ENCODE data around the gene CSMD2. TPM values are rescaled to one million over a fixed set of nuclear protein-coding genes. Genes with fewer than 3 reads are reported as not detected.

CSMD2 gene
- total RNA-seq, 1 experiment from 2014 or later: 0.22 TPM

DNA sequence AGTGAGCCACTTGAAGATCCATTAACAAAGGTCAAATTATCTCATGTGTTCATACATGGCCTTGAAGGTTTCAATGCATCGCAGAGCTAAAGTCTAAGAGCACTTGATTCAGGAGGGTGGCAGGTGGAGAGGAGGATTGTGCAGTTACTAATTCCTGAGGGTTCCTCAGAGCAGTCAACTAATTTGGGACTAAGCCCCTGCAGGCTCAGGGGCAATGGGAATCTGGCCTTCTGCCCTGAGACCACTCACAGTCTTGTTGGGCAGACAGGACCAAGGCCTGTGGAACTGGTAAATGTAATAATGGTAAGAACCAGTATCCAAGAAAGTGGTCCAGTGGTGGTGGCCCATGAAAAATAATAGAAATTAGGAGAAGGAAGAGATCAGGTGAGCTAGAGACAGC lies 428.5 kb downstream of the CSMD2 start:
- ATAC-seq (no peak), DNase-seq (ENCODE audit: low read depth, low spot score) (no peak)
- Histone ChIP-seq H3K79me2 (ENCODE audit: insufficient read depth, low read length) (no peaks in the 10 kb centered on the region), H3K9ac (ENCODE audit: low read length) (no peak overlapping the region), H3K4me1 (ENCODE audit: control insufficient read depth in 1 of 2, insufficient read depth in 2 of 2, low read length in 2 of 2) (no peaks in the 10 kb centered on the region), H4K20me1 (ENCODE audit: insufficient read depth) (no peaks in the 10 kb centered on the region), H3K4me3 (replicated peaks in 1 of 2; ENCODE audit: low read depth in 1 of 2, low read length in 2 of 2) (no peak overlapping the region), H2AFZ (ENCODE audit: low read depth, low read length, poor library complexity, severe bottlenecking) (no peak overlapping the region), H3K9me2 (ENCODE audit: insufficient read depth) (no peaks in the 10 kb centered on the region), H3K27me3 (ENCODE audit: insufficient read depth, low read length) (peaks cover 60% of the 10 kb centered on the region), H3K4me2 (ENCODE audit: low read length) (no peak overlapping the region), H3K27ac (ENCODE audit: low read depth, low read length) (no peak overlapping the region), H3K9me3 (ENCODE audit: control insufficient read depth in 1 of 2, insufficient read depth in 1 of 2, low read depth in 1 of 2, low read length in 2 of 2) (no peaks in the 10 kb centered on the region), H3K36me3 (ENCODE audit: control insufficient read depth in 1 of 2, insufficient read depth in 2 of 2, low read length in 2 of 2) (no peaks in the 10 kb centered on the region)
- intact Hi-C loops (cut with micrococcal nuclease): loop anchor here (10.0 kb wide), 2 partner anchors 858 to 1008 kb away; no protein-coding TSS in a partner anchor
- POLR2A ChIA-PET: no interaction called here
- BruUV-seq (replicated peaks): no TSS peak
- TF ChIP-seq POLR2AphosphoS5 (IDR thresholded peaks at IDR 0.05; ENCODE audit: low read depth, low read length) (no peak), SP1 (IDR thresholded peaks at IDR 0.05; ENCODE audit: low read depth) (no peak), CBX3 (IDR thresholded peaks at IDR 0.05; ENCODE audit: low read depth) (no peak), EGR1 (IDR thresholded peaks at IDR 0.05; ENCODE audit: low read depth) (no peak), ZFX (IDR thresholded peaks at IDR 0.05) (no peak), REST (IDR thresholded peaks at IDR 0.05; ENCODE audit: low read depth) (no peak), ATF3 (IDR thresholded peaks at IDR 0.05) (no peak), FOSL1 (IDR thresholded peaks at IDR 0.05; ENCODE audit: low read depth) (no peak), ZBTB33 (IDR thresholded peaks at IDR 0.05; ENCODE audit: extremely low read depth, insufficient replicate concordance, low read length) (no peak)
- TF ChIP-seq, protein P1, sequence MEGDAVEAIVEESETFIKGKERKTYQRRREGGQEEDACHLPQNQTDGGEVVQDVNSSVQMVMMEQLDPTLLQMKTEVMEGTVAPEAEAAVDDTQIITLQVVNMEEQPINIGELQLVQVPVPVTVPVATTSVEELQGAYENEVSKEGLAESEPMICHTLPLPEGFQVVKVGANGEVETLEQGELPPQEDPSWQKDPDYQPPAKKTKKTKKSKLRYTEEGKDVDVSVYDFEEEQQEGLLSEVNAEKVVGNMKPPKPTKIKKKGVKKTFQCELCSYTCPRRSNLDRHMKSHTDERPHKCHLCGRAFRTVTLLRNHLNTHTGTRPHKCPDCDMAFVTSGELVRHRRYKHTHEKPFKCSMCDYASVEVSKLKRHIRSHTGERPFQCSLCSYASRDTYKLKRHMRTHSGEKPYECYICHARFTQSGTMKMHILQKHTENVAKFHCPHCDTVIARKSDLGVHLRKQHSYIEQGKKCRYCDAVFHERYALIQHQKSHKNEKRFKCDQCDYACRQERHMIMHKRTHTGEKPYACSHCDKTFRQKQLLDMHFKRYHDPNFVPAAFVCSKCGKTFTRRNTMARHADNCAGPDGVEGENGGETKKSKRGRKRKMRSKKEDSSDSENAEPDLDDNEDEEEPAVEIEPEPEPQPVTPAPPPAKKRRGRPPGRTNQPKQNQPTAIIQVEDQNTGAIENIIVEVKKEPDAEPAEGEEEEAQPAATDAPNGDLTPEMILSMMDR (IDR thresholded peaks at IDR 0.05 in 2 of 3, conservative IDR thresholded peaks at IDR 0.05 in 1 of 3; ENCODE audit: borderline replicate concordance in 1 of 3, insufficient read depth in 1 of 3, low read depth in 2 of 3, low read length in 2 of 3): no peak
- RAD21 ChIA-PET (ENCODE audit: low non-redundant PET in 1 of 2, low total read pairs in 2 of 2, uncharacterized antibody in 2 of 2, unreplicated experiment in 2 of 2): no interaction called here
- CTCF ChIA-PET: interaction anchor here (1.4 to 1.8 kb wide), 2 partner anchors 378 to 426 kb away, joined by 3 to 6 read pairs; no protein-coding TSS in a partner anchor
